K562 (cell line): Measurements from ENCODE around the gene ZNF362. TPM values are rescaled to one million over a fixed set of nuclear protein-coding genes. Genes with fewer than 3 reads are reported as not detected.

Source experiments
- BRD4 ChIP-seq: fragments of 200-600 bp; sonication (generic); IDR thresholded peaks from 2 replicates; pipeline ENCODE4 v1.6.1; 2017; ENCODE audit warnings: inconsistent platforms
- CCAR2 ChIP-seq: fragments of 200-400 bp; formaldehyde crosslinking; IDR thresholded peaks from 2 replicates; pipeline ENCODE4 v1.6.1; 2017; ENCODE audit warnings: mild to moderate bottlenecking, low read depth, low read length
- E2F3 ChIP-seq: fragments of 250-450 bp; sonication (Bioruptor Pico); IDR thresholded peaks from 2 replicates; pipeline ENCODE4 v1.4.0; 2020; ENCODE audit warnings: mild to moderate bottlenecking
- E2F8 ChIP-seq: fragments of 450-650 bp; IDR thresholded peaks from 2 replicates; pipeline ENCODE4 v1.7.1; 2018; ENCODE audit warnings: mild to moderate bottlenecking, low read depth; ENCODE audit not compliant: partially characterized antibody
- ESRRB ChIP-seq: fragments of 250-450 bp; sonication (Bioruptor Pico); IDR thresholded peaks from 2 replicates; pipeline ENCODE4 v1.5.0; 2020; ENCODE audit warnings: mild to moderate bottlenecking, moderate library complexity, borderline replicate concordance
- MEF2A ChIP-seq: IDR thresholded peaks from 2 replicates; pipeline ENCODE4 v1.6.1; 2011; ENCODE audit warnings: low read depth, mild to moderate bottlenecking, low read length, moderate library complexity; ENCODE audit not compliant: control insufficient read depth
- PREB ChIP-seq: sonication (generic); formaldehyde crosslinking; IDR thresholded peaks from 2 replicates; pipeline ENCODE4 v1.8.1; 2023; ENCODE audit warnings: mild to moderate bottlenecking, missing genetic modification reagents
- RCOR1 ChIP-seq, 2 experiments: IDR thresholded peaks; 2 replicates each; pipeline ENCODE4 v1.6.1; 2012; ENCODE audit warnings: low read depth in 2 of 2, low read length in 2 of 2, borderline replicate concordance in 1 of 2, improper control_type of control experiment in 1 of 2
- THAP12 ChIP-seq: fragments of 250-450 bp; sonication (Bioruptor Pico); IDR thresholded peaks from 2 replicates; pipeline ENCODE4 v1.9.0; 2021; ENCODE audit warnings: mild to moderate bottlenecking, inconsistent platforms
- ZNF75A ChIP-seq: fragments of 450-650 bp; formaldehyde crosslinking; IDR thresholded peaks from 2 replicates; pipeline ENCODE4 v1.4.0; 2020; ENCODE audit warnings: mild to moderate bottlenecking
- polyA plus RNA-seq, 8 experiments: library from polyadenylated mRNA; depleted of rRNA in 4 of 8; stranded (reverse) in 5 of 8; unstranded in 3 of 8; fragments of >200 nt; fragmentation: Nextera tagmentation in 2 of 8; fragmentation: Illumina TruSeq in 1 of 8; extraction: Ambion mirVana in 2 of 8; extraction: Trizol in 1 of 8; gene quantifications; 2 replicates each; pipeline versions ENCODE4 v1.2.1 to v1.2.3, GENCODE V29; 2011 to 2014; ENCODE audit warnings: inconsistent platforms in 1 of 8, missing spikeins in 1 of 8
- total RNA-seq, 7 experiments: library from RNA; depleted of rRNA in 6 of 7; stranded (reverse); fragments of >200 nt in 6 of 7; fragmentation: Illumina TruSeq in 2 of 7; extraction: Trizol in 2 of 7; gene quantifications; 2 replicates each; pipeline versions ENCODE4 v1.2.1 to v1.2.3, GENCODE V29; 2011 to 2021; ENCODE audit warnings: low replicate concordance in 1 of 7
- TF ChIP-seq, protein P1 (sequence below): fragments of 450-650 bp; IDR thresholded peaks from 2 replicates; pipeline ENCODE4 v1.6.1; 2014; ENCODE audit warnings: low read depth, mild to moderate bottlenecking, moderate library complexity, borderline replicate concordance
- TF ChIP-seq, protein P2 (sequence below): fragments of 250-450 bp; sonication (Bioruptor Pico); IDR thresholded peaks from 2 replicates; pipeline ENCODE4 v1.5.0; 2020; ENCODE audit warnings: mild to moderate bottlenecking
- TF ChIP-seq, protein P3 (sequence below): sonication (generic); formaldehyde crosslinking; IDR thresholded peaks from 2 replicates; pipeline ENCODE4 v1.8.0; 2022; ENCODE audit warnings: mild to moderate bottlenecking, low read depth, missing genetic modification reagents
- TF ChIP-seq, protein P4 (sequence below): sonication (generic); formaldehyde crosslinking; IDR thresholded peaks from 2 replicates; pipeline ENCODE4 v1.8.0; 2023; ENCODE audit warnings: mild to moderate bottlenecking, missing genetic modification reagents

ZNF362 gene
- total and polyA plus RNA-seq, 9 of the 15 experiments (the other 6 are each of a cell fraction or from before 2014, with no cell fraction given): 0.01 to 1.1 (median 0.35) TPM; not detected in 1

- peak; percentile 40 for TF ChIP-seq THAP12 (CRISPR knock-in tag)
- TF ChIP-seq, protein P1, sequence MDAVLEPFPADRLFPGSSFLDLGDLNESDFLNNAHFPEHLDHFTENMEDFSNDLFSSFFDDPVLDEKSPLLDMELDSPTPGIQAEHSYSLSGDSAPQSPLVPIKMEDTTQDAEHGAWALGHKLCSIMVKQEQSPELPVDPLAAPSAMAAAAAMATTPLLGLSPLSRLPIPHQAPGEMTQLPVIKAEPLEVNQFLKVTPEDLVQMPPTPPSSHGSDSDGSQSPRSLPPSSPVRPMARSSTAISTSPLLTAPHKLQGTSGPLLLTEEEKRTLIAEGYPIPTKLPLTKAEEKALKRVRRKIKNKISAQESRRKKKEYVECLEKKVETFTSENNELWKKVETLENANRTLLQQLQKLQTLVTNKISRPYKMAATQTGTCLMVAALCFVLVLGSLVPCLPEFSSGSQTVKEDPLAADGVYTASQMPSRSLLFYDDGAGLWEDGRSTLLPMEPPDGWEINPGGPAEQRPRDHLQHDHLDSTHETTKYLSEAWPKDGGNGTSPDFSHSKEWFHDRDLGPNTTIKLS: peak; percentile 76; the same call in 1 of the 2 replicates
- TF ChIP-seq CCAR2: no peak
- TF ChIP-seq, protein P2, sequence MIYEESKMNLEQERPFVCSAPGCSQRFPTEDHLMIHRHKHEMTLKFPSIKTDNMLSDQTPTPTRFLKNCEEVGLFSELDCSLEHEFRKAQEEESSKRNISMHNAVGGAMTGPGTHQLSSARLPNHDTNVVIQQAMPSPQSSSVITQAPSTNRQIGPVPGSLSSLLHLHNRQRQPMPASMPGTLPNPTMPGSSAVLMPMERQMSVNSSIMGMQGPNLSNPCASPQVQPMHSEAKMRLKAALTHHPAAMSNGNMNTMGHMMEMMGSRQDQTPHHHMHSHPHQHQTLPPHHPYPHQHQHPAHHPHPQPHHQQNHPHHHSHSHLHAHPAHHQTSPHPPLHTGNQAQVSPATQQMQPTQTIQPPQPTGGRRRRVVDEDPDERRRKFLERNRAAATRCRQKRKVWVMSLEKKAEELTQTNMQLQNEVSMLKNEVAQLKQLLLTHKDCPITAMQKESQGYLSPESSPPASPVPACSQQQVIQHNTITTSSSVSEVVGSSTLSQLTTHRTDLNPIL (CRISPR knock-in tag): no peak
- no peak; the same call in 1 of the 2 replicates for TF ChIP-seq ESRRB
- no peak for TF ChIP-seq RCOR1 (IDR thresholded peaks at IDR 0.05; ENCODE audit: borderline replicate concordance in 1 of 2, low read depth in 2 of 2, low read length in 2 of 2)
- TF ChIP-seq MEF2A: no peak
- TF ChIP-seq, protein P3, sequence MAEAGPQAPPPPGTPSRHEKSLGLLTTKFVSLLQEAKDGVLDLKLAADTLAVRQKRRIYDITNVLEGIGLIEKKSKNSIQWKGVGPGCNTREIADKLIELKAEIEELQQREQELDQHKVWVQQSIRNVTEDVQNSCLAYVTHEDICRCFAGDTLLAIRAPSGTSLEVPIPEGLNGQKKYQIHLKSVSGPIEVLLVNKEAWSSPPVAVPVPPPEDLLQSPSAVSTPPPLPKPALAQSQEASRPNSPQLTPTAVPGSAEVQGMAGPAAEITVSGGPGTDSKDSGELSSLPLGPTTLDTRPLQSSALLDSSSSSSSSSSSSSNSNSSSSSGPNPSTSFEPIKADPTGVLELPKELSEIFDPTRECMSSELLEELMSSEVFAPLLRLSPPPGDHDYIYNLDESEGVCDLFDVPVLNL (CRISPR knock-in tag): no peak
- TF ChIP-seq ZNF75A (CRISPR knock-in tag): no peak
- TF ChIP-seq E2F8: no peak
- peak; percentile 90 for TF ChIP-seq E2F3
- no peak for TF ChIP-seq BRD4
- TF ChIP-seq PREB (CRISPR knock-in tag): no peak
- TF ChIP-seq, protein P4, sequence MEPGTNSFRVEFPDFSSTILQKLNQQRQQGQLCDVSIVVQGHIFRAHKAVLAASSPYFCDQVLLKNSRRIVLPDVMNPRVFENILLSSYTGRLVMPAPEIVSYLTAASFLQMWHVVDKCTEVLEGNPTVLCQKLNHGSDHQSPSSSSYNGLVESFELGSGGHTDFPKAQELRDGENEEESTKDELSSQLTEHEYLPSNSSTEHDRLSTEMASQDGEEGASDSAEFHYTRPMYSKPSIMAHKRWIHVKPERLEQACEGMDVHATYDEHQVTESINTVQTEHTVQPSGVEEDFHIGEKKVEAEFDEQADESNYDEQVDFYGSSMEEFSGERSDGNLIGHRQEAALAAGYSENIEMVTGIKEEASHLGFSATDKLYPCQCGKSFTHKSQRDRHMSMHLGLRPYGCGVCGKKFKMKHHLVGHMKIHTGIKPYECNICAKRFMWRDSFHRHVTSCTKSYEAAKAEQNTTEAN: peak; percentile 71
Observed at GRCh38 chr1:33349778-33350610, 93.7 kb downstream of the ZNF362 start (continued).
